ENCODE measurements around the gene RPS6KA6.
"Not testable (repeated sequence)": the region's sequence is repeated elsewhere in the genome, so short reads cannot be mapped to it uniquely, and the experiment has no call there.

The RPS6KA6 gene

GRCh38 chrX:84162401-84162800, 25.6 kb downstream of the RPS6KA6 start:
- DNase-seq (ENCODE audit: low read depth): no peak

- DNase-seq (ENCODE audit: low read depth): no peak
These were observed 26.4 kb downstream of the RPS6KA6 start for GRCh38 chrX:84161641-84162040.

GRCh38 chrX:84160736-84161135, 27.3 kb downstream of the RPS6KA6 start:
- no peak for DNase-seq (ENCODE audit: low read depth)

- no peak for DNase-seq (ENCODE audit: low read depth)
These were observed 31.2 kb downstream of the RPS6KA6 start for GRCh38 chrX:84156821-84157220.

GRCh38 chrX:84155938-84156337, 32.1 kb downstream of the RPS6KA6 start:
- DNase-seq (ENCODE audit: low read depth): no peak

- DNase-seq (ENCODE audit: low read depth): no peak
These were observed 34.5 kb downstream of the RPS6KA6 start for GRCh38 chrX:84153538-84153937.

GRCh38 chrX:84144991-84145390, 43.0 kb downstream of the RPS6KA6 start:
- no peak for DNase-seq (ENCODE audit: low read depth)

GRCh38 chrX:84144281-84144680, 43.7 kb downstream of the RPS6KA6 start:
- no peak for DNase-seq (ENCODE audit: low read depth)

- no peak for DNase-seq (ENCODE audit: low read depth)
These were observed 55.0 kb downstream of the RPS6KA6 start for GRCh38 chrX:84133023-84133422.

- DNase-seq (ENCODE audit: low read depth): no peak
These were observed 64.4 kb downstream of the RPS6KA6 start for GRCh38 chrX:84123585-84123984.

- DNase-seq (ENCODE audit: low read depth): no peak
These were observed 69.2 kb downstream of the RPS6KA6 start for GRCh38 chrX:84118769-84119168.

GRCh38 chrX:84118315-84118714, 69.7 kb downstream of the RPS6KA6 start:
- DNase-seq (ENCODE audit: low read depth): no peak

GRCh38 chrX:84108584-84108983, 79.4 kb downstream of the RPS6KA6 start:
- DNase-seq (ENCODE audit: low read depth): no peak

- DNase-seq (ENCODE audit: low read depth): no peak
These were observed 88.9 kb downstream of the RPS6KA6 start for GRCh38 chrX:84099120-84099519.

- DNase-seq (ENCODE audit: low read depth): not testable (repeated sequence)
These were observed 108.4 kb downstream of the RPS6KA6 start for GRCh38 chrX:84079479-84080197.

- DNase-seq (ENCODE audit: low read depth): no peak
These were observed 109.0 kb downstream of the RPS6KA6 start for GRCh38 chrX:84078991-84079390.

GRCh38 chrX:84064814-84065213, 123.2 kb downstream of the RPS6KA6 start:
- no peak for DNase-seq (ENCODE audit: low read depth)

- no peak for DNase-seq (ENCODE audit: low read depth)
These were observed 123.8 kb downstream of the RPS6KA6 start for GRCh38 chrX:84064164-84064563.

- DNase-seq (ENCODE audit: low read depth): no peak
These were observed 140.7 kb downstream of the RPS6KA6 start for GRCh38 chrX:84047339-84047738.

GRCh38 chrX:84046403-84046984, 141.5 kb downstream of the RPS6KA6 start:
- no peak for DNase-seq (ENCODE audit: low read depth)

- DNase-seq (ENCODE audit: low read depth): no peak
These were observed 143.9 kb downstream of the RPS6KA6 start for GRCh38 chrX:84044051-84044450.
